ENCODE measurements around the gene COQ8B.
A peak's percentile ranks its signal among the peaks of the same experiment; 100 is the strongest.
"Not testable (repeated sequence)": the region's sequence is repeated elsewhere in the genome, so short reads cannot be mapped to it uniquely, and the experiment has no call there.

COQ8B gene
- total RNA-seq, result 29.2 to 43.5 (median 38.3) reads per million in 3 donors

DNA sequence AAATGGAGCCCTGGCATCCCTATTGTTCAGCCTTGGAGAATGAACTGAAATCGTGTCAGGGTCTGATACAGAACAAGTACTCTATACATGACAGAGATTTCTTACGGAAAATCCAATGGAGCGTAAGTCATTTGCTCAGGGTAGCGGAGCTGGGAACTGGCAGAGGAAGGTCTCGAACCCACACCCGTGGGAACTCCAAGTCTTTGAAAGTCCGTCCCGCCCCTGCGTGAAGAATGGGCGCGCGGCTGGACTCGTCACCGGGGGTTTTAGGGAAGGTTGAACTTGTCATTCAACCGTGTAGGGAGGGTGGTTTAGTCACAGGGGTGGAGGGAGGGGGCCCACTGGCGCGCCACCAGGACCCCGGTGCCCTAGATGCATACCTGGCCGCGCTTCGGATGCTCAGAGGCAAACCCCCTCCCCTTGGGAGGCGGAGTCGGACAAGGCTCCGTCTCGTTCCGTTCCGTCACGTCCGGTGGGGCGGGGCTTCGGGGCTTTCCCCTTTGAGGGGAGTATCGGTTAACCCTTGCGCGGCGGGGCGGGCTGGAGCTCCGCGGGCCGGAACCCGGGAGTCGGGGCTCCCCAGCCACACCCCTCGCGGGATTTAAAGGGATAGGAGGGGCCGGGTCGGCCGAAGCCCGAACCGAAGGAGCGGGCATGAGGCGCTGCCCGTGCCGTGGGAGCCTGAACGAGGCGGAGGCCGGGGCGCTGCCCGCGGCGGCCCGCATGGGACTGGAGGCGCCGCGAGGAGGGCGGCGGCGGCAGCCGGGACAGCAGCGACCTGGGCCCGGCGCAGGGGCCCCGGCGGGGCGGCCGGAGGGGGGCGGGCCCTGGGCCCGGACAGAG lies at the start of gene COQ8B, which contains the start of gene ITPKC:
COQ8B (minus strand) TSS at position 405 of the 843 bp plus-strand sequence. CDS start 2,254 bp downstream, outside the sequence.
ITPKC (plus strand) TSS at position 631 of the 843 bp plus-strand sequence; CDS start at position 655, 24 bp downstream.
- peak within 1 kb of the TSS; percentile 67 for H3K4me3 ChIP-seq (ENCODE audit: insufficient read depth, low read depth, low read length, poor library complexity, severe bottlenecking)
- peaks cover 45% of the 10 kb centered on the region for H3K4me1 ChIP-seq (ENCODE audit: control insufficient read depth, insufficient read depth, low read length, poor library complexity, severe bottlenecking)
- DNase-seq, result peak; percentile 99 to 100 (median 99)

DNA sequence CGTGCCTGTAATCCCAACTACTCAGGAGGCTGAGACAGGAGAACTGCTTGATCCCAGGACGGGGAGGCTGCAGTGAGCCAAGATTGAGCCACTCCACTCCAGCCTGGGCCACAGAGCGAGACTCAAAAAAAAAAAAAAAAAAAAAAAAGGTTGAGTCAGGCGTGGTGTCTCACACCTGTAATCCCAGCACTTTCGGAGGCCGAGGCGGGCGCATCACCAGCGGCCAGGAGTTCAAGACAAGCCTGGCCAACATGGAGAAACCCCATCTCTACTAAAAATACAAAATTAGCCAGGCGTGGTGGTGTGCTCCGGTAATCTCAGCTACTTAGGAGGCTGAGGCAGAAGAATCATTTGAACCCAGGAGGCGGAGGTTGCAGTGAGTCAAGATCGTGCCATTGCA lies 49.7 kb upstream of the COQ8B start:
- not testable (repeated sequence) for H3K4me1 ChIP-seq (ENCODE audit: control insufficient read depth, insufficient read depth, low read length, poor library complexity, severe bottlenecking); H3K9me3 ChIP-seq (ENCODE audit: control insufficient read depth, low read length); H3K27ac ChIP-seq (ENCODE audit: insufficient read depth, low read length, poor library complexity, severe bottlenecking); H3K4me3 ChIP-seq (ENCODE audit: insufficient read depth, low read depth, low read length, poor library complexity, severe bottlenecking); H3K27me3 ChIP-seq (replicated peaks; ENCODE audit: control insufficient read depth, insufficient read depth, low read length, poor library complexity, severe bottlenecking); DNase-seq
- H3K36me3 ChIP-seq (ENCODE audit: control insufficient read depth, insufficient read depth, low read length), result peaks cover 56% of the 10 kb centered on the region

More for the DNA sequence above, at the start of gene COQ8B, which contains the start of gene ITPKC:
- no peaks in the 10 kb centered on the region for H3K9me3 ChIP-seq (ENCODE audit: control insufficient read depth, low read length)
- peak within 1 kb of the TSS; percentile 95 for H3K27ac ChIP-seq (ENCODE audit: insufficient read depth, low read length, poor library complexity, severe bottlenecking)
- H3K27me3 ChIP-seq (replicated peaks; ENCODE audit: control insufficient read depth, insufficient read depth, low read length, poor library complexity, severe bottlenecking), result no peaks in the 10 kb centered on the region
- peaks cover 1% of the 10 kb centered on the region for H3K36me3 ChIP-seq (ENCODE audit: control insufficient read depth, insufficient read depth, low read length)

- Histone ChIP-seq H3K27me3 (replicated peaks; ENCODE audit: control insufficient read depth, insufficient read depth, low read length, poor library complexity, severe bottlenecking) (no peaks in the 10 kb centered on the region), H3K36me3 (ENCODE audit: control insufficient read depth, insufficient read depth, low read length) (peaks cover 79% of the 10 kb centered on the region)
- no peak for DNase-seq
Measured at GRCh38 chr19:40763963-40764362, 47.3 kb upstream of the COQ8B start.

DNA sequence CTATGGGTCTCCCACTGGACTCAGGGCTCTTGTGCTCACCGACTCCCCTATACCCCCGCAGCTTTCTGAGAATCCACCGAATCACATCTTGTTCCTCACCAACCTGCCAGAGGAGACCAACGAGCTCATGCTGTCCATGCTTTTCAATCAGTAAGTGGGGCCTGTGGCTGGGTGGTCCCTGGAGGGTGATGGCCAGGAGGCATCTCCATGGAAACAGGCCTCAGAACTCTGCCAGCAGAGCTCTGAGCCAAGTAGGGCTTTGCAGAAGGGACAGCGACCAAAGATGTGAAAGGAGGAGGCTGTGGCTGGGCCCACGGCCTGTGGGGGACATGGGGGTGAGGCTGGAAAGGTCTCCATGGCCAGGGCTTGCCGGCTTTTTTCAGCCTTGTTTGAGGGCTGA lies 46.8 kb upstream of the COQ8B start:
- Histone ChIP-seq H3K4me1 (ENCODE audit: control insufficient read depth, insufficient read depth, low read length, poor library complexity, severe bottlenecking) (no peaks in the 10 kb centered on the region), H3K4me3 (ENCODE audit: insufficient read depth, low read depth, low read length, poor library complexity, severe bottlenecking) (no peak overlapping the region), H3K27me3 (replicated peaks; ENCODE audit: control insufficient read depth, insufficient read depth, low read length, poor library complexity, severe bottlenecking) (no peaks in the 10 kb centered on the region), H3K9me3 (ENCODE audit: control insufficient read depth, low read length) (no peaks in the 10 kb centered on the region), H3K36me3 (ENCODE audit: control insufficient read depth, insufficient read depth, low read length) (peaks cover 77% of the 10 kb centered on the region), H3K27ac (ENCODE audit: insufficient read depth, low read length, poor library complexity, severe bottlenecking) (peak overlapping the region; percentile 17)
- no peak for DNase-seq

More at GRCh38 chr19:40763963-40764362, 47.3 kb upstream of the COQ8B start:
- H3K4me1 ChIP-seq (ENCODE audit: control insufficient read depth, insufficient read depth, low read length, poor library complexity, severe bottlenecking), result no peaks in the 10 kb centered on the region
- no peak overlapping the region for H3K4me3 ChIP-seq (ENCODE audit: insufficient read depth, low read depth, low read length, poor library complexity, severe bottlenecking)
- peak overlapping the region; percentile 17 for H3K27ac ChIP-seq (ENCODE audit: insufficient read depth, low read length, poor library complexity, severe bottlenecking)
- H3K9me3 ChIP-seq (ENCODE audit: control insufficient read depth, low read length), result no peaks in the 10 kb centered on the region

- Histone ChIP-seq H3K27me3 (replicated peaks; ENCODE audit: control insufficient read depth, insufficient read depth, low read length, poor library complexity, severe bottlenecking) (no peaks in the 10 kb centered on the region), H3K36me3 (ENCODE audit: control insufficient read depth, insufficient read depth, low read length) (peaks cover 82% of the 10 kb centered on the region), H3K4me3 (ENCODE audit: insufficient read depth, low read depth, low read length, poor library complexity, severe bottlenecking) (no peak overlapping the region), H3K9me3 (ENCODE audit: control insufficient read depth, low read length) (no peaks in the 10 kb centered on the region), H3K4me1 (ENCODE audit: control insufficient read depth, insufficient read depth, low read length, poor library complexity, severe bottlenecking) (no peaks in the 10 kb centered on the region), H3K27ac (ENCODE audit: insufficient read depth, low read length, poor library complexity, severe bottlenecking) (no peak overlapping the region)
- no peak for DNase-seq
Measured at GRCh38 chr19:40762754-40763470, 46.2 kb upstream of the COQ8B start.

DNA sequence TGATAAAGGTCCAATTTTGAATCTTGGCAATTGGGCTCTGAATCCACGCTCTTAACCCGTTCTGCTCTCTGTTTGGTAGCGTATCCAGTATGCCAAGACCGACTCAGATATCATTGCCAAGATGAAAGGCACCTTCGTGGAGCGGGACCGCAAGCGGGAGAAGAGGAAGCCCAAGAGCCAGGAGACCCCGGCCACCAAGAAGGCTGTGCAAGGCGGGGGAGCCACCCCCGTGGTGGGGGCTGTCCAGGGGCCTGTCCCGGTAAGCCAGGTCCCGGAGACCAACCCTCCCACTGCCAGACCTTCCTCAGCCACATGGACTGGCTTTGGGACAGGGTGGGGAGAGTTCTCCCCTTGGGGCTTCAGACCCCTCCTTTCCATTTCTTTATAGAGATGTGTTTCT lies 42.7 kb upstream of the COQ8B start:
- Histone ChIP-seq H3K27me3 (replicated peaks; ENCODE audit: control insufficient read depth, insufficient read depth, low read length, poor library complexity, severe bottlenecking) (no peaks in the 10 kb centered on the region), H3K36me3 (ENCODE audit: control insufficient read depth, insufficient read depth, low read length) (peaks cover 80% of the 10 kb centered on the region), H3K4me3 (ENCODE audit: insufficient read depth, low read depth, low read length, poor library complexity, severe bottlenecking) (no peak overlapping the region), H3K27ac (ENCODE audit: insufficient read depth, low read length, poor library complexity, severe bottlenecking) (no peak overlapping the region), H3K9me3 (ENCODE audit: control insufficient read depth, low read length) (no peaks in the 10 kb centered on the region), H3K4me1 (ENCODE audit: control insufficient read depth, insufficient read depth, low read length, poor library complexity, severe bottlenecking) (peaks cover 20% of the 10 kb centered on the region)
- DNase-seq, result no peak

GRCh38 chr19:40758491-40758890 lies 41.8 kb upstream of the COQ8B start:
- DNase-seq, result no peak
- Histone ChIP-seq H3K27me3 (replicated peaks; ENCODE audit: control insufficient read depth, insufficient read depth, low read length, poor library complexity, severe bottlenecking) (no peaks in the 10 kb centered on the region), H3K4me3 (ENCODE audit: insufficient read depth, low read depth, low read length, poor library complexity, severe bottlenecking) (no peak overlapping the region), H3K36me3 (ENCODE audit: control insufficient read depth, insufficient read depth, low read length) (peaks cover 72% of the 10 kb centered on the region), H3K27ac (ENCODE audit: insufficient read depth, low read length, poor library complexity, severe bottlenecking) (no peak overlapping the region), H3K9me3 (ENCODE audit: control insufficient read depth, low read length) (no peaks in the 10 kb centered on the region), H3K4me1 (ENCODE audit: control insufficient read depth, insufficient read depth, low read length, poor library complexity, severe bottlenecking) (peaks cover 27% of the 10 kb centered on the region)

GRCh38 chr19:40756502-40757110 lies 39.9 kb upstream of the COQ8B start:
- peaks cover 53% of the 10 kb centered on the region for H3K36me3 ChIP-seq (ENCODE audit: control insufficient read depth, insufficient read depth, low read length)
- H3K9me3 ChIP-seq (ENCODE audit: control insufficient read depth, low read length), result no peaks in the 10 kb centered on the region
- peaks cover 38% of the 10 kb centered on the region for H3K4me1 ChIP-seq (ENCODE audit: control insufficient read depth, insufficient read depth, low read length, poor library complexity, severe bottlenecking)
- H3K27ac ChIP-seq (ENCODE audit: insufficient read depth, low read length, poor library complexity, severe bottlenecking), result no peak overlapping the region
- H3K4me3 ChIP-seq (ENCODE audit: insufficient read depth, low read depth, low read length, poor library complexity, severe bottlenecking), result no peak overlapping the region
- H3K27me3 ChIP-seq (replicated peaks; ENCODE audit: control insufficient read depth, insufficient read depth, low read length, poor library complexity, severe bottlenecking), result no peaks in the 10 kb centered on the region
- peak in 2 of 3 donors; percentile 17 to 37 for DNase-seq

- no peak for DNase-seq
- Histone ChIP-seq H3K4me1 (ENCODE audit: control insufficient read depth, insufficient read depth, low read length, poor library complexity, severe bottlenecking) (peaks cover 42% of the 10 kb centered on the region), H3K9me3 (ENCODE audit: control insufficient read depth, low read length) (no peaks in the 10 kb centered on the region), H3K27ac (ENCODE audit: insufficient read depth, low read length, poor library complexity, severe bottlenecking) (no peak overlapping the region), H3K4me3 (ENCODE audit: insufficient read depth, low read depth, low read length, poor library complexity, severe bottlenecking) (no peak overlapping the region), H3K27me3 (replicated peaks; ENCODE audit: control insufficient read depth, insufficient read depth, low read length, poor library complexity, severe bottlenecking) (no peaks in the 10 kb centered on the region), H3K36me3 (ENCODE audit: control insufficient read depth, insufficient read depth, low read length) (peaks cover 45% of the 10 kb centered on the region)
Measured at GRCh38 chr19:40755791-40756190, 39.1 kb upstream of the COQ8B start.
